Measurements from ENCODE around the gene NHS. TPM values are rescaled to one million over a fixed set of nuclear protein-coding genes. Genes with fewer than 3 reads are reported as not detected.

The NHS gene
- total and polyA plus RNA-seq, 2 of the 13 experiments (the other 11 are each of a cell fraction or from before 2014, with no cell fraction given): 0.02 TPM; not detected in 1

- TF ChIP-seq ZNF562 (CRISPR knock-in tag; IDR thresholded peaks at IDR 0.05; ENCODE audit: borderline replicate concordance): no peak
Measured at GRCh38 chrX:17488036-17488435, 113.0 kb downstream of the NHS start (continued).

- no peaks in the 10 kb centered on the region for H4K20me1 ChIP-seq (ENCODE audit: insufficient read depth, low read length)
- ATAC-seq: no peak
- FAIRE-seq: no peak
- BruUV-seq (replicated peaks): no TSS peak
- no peaks in the 10 kb centered on the region for H3K36me3 ChIP-seq (replicated peaks in 1 of 2; ENCODE audit: control insufficient read depth in 1 of 2, insufficient read depth in 2 of 2, low read length in 2 of 2)
- ChIA-PET POLR2A (no interaction called here), CTCF (ENCODE audit: low intra/inter-chr PET ratio, low total read pairs) (no interaction called here)
- H3K79me2 ChIP-seq (ENCODE audit: insufficient read depth, low read length): no peaks in the 10 kb centered on the region
- in situ Hi-C loops (cut with HindIII; ENCODE audit: extremely low pct_ligation_motif_present, low pct_unique_long_range_greater_than_20kb): no loop called here
- H3K4me1 ChIP-seq (ENCODE audit: insufficient read depth, low read length): no peaks in the 10 kb centered on the region
- no peak overlapping the region for H2AFZ ChIP-seq (ENCODE audit: low read length)
- H3K9ac ChIP-seq (ENCODE audit: insufficient read depth, low read depth, low read length): no peak overlapping the region
- H3K4me3 ChIP-seq (replicated peaks in 1 of 3; ENCODE audit: insufficient read depth in 1 of 3, low read depth in 2 of 3, low read length in 3 of 3): no peak overlapping the region
- WGBS (ENCODE audit: low lambda C conversion rate): no CpG with 5 or more reads among the region's 1 CpG
- no peak overlapping the region for H3K4me2 ChIP-seq (ENCODE audit: low read depth, low read length)
- no peaks in the 10 kb centered on the region for H3K27me3 ChIP-seq (ENCODE audit: control insufficient read depth in 1 of 2, insufficient read depth in 2 of 2, low read length in 2 of 2)
- H3K9me3 ChIP-seq (ENCODE audit: low read length): no peaks in the 10 kb centered on the region
- H3K27ac ChIP-seq (ENCODE audit: extremely low read length, insufficient read depth, low read length): no peak overlapping the region
- DNase-seq (ENCODE audit: low spot score): no peak
- intact Hi-C loops (cut with micrococcal nuclease; ENCODE audit: unreplicated experiment): no loop called here
- TF ChIP-seq ZNF670 (CRISPR knock-in tag; IDR thresholded peaks at IDR 0.05; ENCODE audit: borderline replicate concordance) (no peak), SRSF1 (optimal IDR thresholded peaks at IDR 0.05; ENCODE audit: low read depth, low read length) (no peak), HES4 (CRISPR knock-in tag; IDR thresholded peaks at IDR 0.05; ENCODE audit: borderline replicate concordance) (no peak), ZNF33B (CRISPR knock-in tag; IDR thresholded peaks at IDR 0.05) (no peak), ZNF607 (CRISPR knock-in tag; IDR thresholded peaks at IDR 0.05; ENCODE audit: borderline replicate concordance) (no peak), REXO4 (CRISPR knock-in tag; IDR thresholded peaks at IDR 0.05; ENCODE audit: borderline replicate concordance) (no peak), ZNF280B (CRISPR knock-in tag; IDR thresholded peaks at IDR 0.05; ENCODE audit: borderline replicate concordance) (no peak), JUN (CRISPR knock-in tag; IDR thresholded peaks at IDR 0.05) (no peak), ARID5B (CRISPR knock-in tag; IDR thresholded peaks at IDR 0.05) (no peak), ZNF274 (CRISPR knock-in tag; IDR thresholded peaks at IDR 0.05) (no peak), HMGA1 (CRISPR knock-in tag; conservative IDR thresholded peaks at IDR 0.05) (no peak), RARA (CRISPR knock-in tag; IDR thresholded peaks at IDR 0.05) (no peak), DBP (CRISPR knock-in tag; IDR thresholded peaks at IDR 0.05; ENCODE audit: not compliant biosample characterization) (no peak), ZNF10 (CRISPR knock-in tag; IDR thresholded peaks at IDR 0.05; ENCODE audit: borderline replicate concordance, low read depth) (no peak), ZNF264 (CRISPR knock-in tag; IDR thresholded peaks at IDR 0.05) (no peak)
- TF ChIP-seq, protein P1, sequence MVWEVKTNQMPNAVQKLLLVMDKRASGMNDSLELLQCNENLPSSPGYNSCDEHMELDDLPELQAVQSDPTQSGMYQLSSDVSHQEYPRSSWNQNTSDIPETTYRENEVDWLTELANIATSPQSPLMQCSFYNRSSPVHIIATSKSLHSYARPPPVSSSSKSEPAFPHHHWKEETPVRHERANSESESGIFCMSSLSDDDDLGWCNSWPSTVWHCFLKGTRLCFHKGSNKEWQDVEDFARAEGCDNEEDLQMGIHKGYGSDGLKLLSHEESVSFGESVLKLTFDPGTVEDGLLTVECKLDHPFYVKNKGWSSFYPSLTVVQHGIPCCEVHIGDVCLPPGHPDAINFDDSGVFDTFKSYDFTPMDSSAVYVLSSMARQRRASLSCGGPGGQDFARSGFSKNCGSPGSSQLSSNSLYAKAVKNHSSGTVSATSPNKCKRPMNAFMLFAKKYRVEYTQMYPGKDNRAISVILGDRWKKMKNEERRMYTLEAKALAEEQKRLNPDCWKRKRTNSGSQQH (CRISPR knock-in tag; IDR thresholded peaks at IDR 0.05; ENCODE audit: low read depth): no peak
Measured at GRCh38 chrX:17494216-17494615, 119.2 kb downstream of the NHS start.
